Hematopoietic multipotent progenitor cell treated with erythropoietin and hydrocortisone succinate and interleukin-3 and kit ligand, for 15 days (in vitro differentiated cells): ENCODE results near the gene NAPEPLD.
A peak's percentile ranks its signal among the peaks of the same experiment; 100 is the strongest.
"Not testable (repeated sequence)": the region's sequence is repeated elsewhere in the genome, so short reads cannot be mapped to it uniquely, and the experiment has no call there.

Experiments
- DNase-seq: peaks from one replicate; pipeline ENCODE4 v3.0.0-alpha.2; 2015; ENCODE audit warnings: low spot score

NAPEPLD gene

GRCh38 chr7:103148994-103149807 is at the start of gene NAPEPLD:
Gene NAPEPLD, minus strand, starts transcription at chr7:103149099. Its CDS starts 20,323 bp downstream, at chr7:103128776.
- peak; percentile 82 for DNase-seq

DNA sequence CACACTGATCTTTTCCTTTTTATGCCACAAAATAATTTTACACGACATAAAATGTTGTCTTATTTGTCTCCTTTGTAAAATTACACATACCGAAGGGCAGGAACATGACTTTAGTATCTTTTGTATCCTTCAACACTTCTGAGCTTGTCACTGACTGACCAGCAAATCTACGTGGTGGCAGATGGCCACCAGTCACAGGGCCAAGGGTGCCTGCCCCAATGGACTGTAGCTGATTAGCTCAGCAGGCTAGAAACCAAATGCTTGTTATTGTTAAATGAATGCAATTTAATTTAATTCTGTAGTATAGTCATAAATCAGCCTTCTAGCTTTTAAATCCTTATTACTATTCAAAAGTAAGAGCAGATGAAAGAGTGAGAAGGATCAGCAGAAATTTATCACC is 49.2 kb upstream of the NAPEPLD start:
- not testable (repeated sequence) for DNase-seq

DNA sequence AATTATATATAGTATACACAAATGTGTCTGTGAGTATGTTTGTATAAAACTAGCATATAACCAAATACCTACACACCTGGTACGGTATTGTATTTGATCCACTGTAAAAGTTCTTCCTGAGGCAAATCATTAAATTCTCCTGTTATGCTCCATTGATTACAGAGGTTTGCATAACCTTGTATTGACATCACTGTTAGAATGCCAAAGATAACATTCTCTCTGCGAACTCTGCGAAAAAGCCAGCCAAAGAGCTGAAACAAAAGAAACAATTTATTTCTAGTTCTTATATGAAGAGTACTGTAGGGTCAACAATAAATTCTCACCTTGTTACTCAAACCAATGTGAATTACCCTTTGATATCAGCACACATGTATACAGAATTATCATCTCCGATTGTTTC is 46.5 kb upstream of the NAPEPLD start:
- DNase-seq, result not testable (repeated sequence)

DNA sequence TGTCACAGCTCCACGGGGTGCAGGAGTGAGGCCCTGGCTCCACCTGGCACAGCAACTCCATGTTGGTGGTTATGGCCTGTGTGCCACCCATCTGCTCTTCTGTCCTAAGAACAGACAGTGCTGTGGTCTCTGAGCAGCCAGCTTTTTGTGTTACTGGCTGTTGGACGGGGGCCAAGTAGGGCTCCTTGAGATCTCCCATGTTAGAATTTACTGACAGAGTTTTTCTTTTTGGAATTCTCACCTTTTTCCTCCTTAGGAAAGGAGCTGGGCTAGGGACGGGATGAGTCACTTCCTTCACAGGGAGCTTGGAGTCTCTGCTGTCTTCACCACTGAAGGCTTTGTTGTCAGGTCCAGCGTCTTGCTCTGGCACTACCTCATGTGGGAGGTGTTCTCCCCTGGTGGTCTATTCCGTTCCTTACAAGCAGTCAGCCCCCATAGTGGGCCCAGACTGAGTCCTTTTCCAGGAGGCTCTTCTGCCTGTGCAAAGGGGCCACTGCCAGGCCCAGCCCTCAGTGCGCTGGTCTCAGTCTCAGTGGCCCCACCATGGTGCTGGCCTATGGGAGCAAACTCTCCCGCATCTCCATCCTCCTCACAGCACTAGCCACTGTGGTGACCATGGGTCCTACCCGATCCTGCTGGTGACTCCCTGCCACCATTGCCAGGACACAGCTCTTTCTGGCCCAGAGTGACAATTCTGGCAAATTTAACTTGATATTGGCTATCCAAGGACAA is 23.7 kb upstream of the NAPEPLD start:
- not testable (repeated sequence) for DNase-seq

DNA sequence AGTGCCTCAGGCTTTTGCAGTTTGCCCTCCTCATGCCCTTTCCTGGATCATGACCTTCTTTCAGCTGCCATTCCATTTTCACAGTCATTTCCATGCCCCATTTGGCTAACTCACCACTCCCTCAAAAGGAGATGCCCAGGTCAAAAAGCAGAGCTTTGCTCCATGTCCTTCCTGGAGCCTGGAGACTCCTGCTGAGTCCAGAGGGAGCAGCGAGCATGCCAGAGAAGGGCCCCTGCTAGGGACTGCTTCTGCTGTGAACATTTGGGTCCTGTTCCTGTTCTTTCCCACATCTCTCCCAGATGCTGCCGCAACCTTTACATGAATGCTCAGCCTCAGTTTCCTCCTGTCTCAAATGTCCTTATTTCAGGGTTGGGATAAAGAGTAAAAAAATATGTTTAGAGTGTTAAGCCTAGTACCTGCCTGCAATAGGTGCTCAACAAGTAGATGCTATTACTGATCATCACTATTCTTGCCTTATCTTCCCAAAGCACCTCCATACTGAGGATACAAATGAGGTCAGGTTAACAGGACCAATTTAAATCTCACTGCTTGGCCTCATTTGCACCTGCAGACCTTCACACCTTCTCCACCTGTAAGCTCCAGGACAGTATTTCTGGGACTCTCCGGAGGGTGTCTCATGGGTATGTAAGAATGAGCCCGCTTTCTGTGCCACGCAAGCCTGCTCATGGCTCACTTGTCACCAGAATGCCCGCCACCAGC is 23.0 kb upstream of the NAPEPLD start:
- not testable (repeated sequence) for DNase-seq

DNA sequence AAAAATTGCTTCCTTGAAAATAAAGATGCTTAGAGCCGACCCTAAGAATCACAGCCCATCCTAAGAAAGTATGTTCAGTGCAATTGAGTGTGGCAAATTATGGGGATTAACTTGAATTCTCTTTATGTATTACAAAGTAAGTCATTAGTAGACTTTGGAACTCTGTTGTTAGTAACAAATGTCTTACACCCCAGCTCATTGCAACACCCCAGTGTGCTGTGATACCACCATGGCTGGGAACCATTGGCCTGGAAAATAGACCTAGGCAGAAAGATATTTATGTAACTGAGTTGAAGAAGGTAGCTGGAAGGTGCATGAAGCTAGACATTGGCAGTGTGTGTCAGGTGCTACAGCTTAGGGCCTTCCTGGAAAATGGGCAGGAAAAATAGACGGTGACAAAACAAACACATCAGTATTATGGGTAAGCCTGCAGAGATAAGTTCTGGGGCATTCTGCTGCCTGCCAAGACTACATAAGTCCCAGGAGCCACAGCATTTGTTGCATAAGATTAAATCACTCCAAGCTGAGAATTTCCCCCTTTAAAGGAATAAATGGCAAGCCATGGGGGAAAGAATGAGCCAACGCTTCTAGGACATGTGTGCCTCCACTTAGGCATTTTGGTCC is 18.1 kb upstream of the NAPEPLD start:
- not testable (repeated sequence) for DNase-seq

- DNase-seq, result not testable (repeated sequence)
These were observed 14.4 kb upstream of the NAPEPLD start for GRCh38 chr7:103163087-103163825.

- DNase-seq, result not testable (repeated sequence)
These were observed 13.7 kb upstream of the NAPEPLD start for GRCh38 chr7:103162641-103163040.

GRCh38 chr7:103161998-103162616 is 13.2 kb upstream of the NAPEPLD start:
- not testable (repeated sequence) for DNase-seq

DNA sequence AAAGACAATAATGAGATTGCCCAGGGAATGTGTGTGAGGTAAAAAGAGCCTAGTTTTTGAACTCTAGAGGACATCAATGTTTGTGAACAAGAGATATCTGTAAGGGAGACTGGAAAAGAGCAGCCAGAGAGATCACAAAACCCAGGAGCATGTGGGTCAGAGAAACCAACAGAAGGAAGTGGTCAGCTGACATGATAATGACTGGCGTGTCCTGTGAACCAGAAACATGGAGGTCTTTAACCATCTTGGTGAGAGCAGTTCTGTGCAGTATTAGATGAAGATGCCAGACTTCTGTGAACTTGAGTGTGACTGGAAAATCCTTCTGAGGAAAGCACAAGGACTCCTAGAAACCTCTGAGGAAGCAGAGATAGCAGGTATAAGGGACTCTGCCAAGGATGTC is 10.2 kb upstream of the NAPEPLD start:
- DNase-seq, result not testable (repeated sequence)

DNA sequence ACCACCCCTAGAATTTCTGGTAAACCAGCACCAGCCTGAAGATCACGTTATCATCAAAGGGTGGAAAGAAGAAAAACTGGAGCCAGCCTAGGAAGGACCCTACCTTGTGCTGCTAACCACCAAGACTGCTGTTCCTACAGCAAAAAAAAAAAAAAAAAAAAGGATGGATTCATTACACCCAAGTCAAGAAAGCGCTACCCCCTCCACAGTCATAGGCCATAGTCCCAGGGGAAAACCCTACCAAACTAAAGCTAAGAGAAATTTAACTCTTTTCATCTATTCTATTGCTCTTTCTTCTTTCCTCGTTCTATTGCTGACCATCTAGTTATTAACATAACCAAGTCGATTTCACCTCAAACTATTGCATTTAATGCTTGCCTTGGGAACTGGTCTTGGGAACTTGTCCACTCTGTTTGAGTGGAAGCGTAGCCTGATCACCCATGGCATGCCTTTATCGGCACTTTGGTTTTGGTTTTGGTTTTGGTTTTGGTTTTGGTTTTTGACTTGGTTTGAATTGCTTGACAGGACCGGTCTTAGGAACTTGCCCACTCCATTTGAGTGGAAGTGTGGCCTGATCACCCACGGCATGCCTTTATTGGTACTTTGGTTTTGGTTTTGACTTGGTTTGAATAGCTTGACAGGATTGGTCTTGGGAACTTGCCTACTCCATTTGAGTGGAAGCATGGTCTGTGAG is 6.6 kb upstream of the NAPEPLD start:
- DNase-seq, result not testable (repeated sequence)

DNA sequence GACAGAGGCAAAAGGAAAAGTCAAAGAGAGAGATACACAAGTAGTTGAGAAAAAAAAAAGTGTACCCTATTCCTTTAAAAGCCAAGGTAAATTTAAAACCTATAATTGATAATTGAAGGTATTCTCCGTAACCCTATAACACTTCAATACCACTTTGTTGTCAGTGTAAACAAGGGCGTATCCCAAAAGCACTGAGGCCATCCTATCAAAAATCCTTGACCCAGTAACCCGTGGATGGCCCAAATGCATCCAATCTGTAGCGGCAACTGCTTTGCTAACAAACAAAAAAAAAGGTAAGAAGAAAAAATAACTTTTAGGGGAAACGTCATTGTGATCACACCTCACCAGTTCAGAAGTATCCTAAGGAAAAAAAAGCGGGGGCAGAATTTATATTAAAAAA is 5.1 kb upstream of the NAPEPLD start:
- DNase-seq, result no peak

DNA sequence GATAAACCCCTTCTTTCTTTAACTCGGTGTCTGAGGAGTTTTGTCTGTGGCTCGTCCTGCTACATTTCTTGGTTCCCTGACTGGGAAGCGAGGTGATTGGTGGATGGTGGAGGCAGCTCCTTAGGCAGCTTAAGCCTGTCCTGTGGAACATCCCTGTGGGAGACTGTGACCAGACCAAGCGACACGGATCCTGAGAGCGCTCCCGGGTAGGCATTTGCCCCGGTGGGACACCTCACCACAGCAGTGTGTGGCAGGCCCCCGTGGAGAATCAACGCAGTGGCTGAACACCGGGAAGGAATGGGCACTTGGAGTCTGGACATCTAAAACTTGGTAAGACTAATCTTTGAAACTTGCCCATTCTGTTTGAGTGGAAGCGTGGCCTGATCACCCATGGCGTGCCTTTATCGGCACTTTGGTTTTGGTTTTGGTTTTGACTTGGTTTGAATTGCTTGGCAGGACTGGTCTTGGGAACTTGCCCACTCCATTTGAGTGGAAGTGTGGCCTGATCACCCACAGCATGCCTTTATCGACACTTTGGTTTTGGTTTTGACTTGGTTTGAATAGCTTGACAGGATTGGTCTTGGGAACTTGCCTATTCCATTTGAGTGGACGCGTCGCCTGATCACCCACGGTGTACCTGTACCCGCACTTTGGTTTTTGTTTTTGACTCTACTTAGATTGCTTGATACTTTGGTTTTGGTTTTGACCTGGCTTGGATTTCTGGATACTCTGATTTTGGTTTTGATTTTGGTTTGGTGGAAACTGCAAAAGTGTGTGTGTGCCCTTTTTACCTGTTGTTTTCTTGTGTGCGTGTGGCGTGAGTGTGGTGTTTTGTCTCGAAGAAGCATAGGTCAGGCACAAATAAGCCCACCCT is 4.1 kb upstream of the NAPEPLD start:
- DNase-seq, result not testable (repeated sequence)

DNA sequence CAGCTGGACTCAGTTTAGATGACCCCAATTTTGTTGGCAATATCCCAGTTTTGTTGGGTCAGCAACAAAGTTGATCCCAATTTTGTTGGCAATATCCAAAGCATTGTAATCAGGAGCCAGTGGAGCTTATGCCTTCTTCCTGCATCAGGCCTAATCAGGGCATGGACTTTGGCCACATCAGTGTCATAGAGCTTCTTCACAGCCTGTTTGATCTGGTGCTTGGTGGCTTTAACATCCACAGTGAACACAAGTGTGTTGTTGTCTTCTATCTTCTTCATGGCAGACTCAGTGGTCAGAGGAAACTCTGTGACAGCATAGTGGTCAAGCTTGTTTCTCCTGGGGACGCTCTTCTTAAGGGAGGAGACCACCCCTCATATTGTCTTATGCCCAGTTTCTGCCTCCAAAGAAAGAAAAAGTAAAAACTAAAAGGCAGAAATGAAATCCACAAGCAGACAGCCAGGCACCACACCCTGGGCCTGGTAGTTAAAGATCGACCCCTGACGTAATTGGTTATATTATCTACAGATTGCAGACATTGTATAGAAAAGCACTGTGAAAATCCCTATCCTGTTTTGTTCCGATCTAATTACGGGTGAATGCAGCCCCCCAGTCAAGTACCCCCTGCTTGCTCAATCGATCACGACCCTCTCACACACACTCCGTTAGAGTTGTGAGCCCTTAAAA is 3.2 kb upstream of the NAPEPLD start:
- peak; percentile 66 for DNase-seq

- peak; percentile 86 for DNase-seq
These were observed 1.3 kb upstream of the NAPEPLD start for GRCh38 chr7:103150192-103150591.

DNA sequence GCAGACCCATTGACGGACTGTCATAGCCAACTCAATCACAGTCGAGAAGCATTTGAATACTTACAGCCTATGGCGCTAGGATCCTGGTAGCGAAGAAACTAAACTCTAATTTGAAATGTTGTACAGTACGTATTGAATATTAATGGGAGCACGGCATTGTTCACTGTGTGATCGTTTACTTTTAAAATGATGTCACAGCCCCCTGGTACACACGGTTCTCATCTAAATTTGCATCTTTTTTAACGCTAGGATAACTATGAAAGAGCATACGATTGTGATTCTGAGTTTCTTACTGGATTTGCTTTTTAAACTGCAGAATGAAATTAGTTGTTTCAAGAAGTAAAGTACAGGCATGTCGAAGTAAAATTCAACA is 895 bp upstream of the NAPEPLD start:
- peak; percentile 51 for DNase-seq

DNA sequence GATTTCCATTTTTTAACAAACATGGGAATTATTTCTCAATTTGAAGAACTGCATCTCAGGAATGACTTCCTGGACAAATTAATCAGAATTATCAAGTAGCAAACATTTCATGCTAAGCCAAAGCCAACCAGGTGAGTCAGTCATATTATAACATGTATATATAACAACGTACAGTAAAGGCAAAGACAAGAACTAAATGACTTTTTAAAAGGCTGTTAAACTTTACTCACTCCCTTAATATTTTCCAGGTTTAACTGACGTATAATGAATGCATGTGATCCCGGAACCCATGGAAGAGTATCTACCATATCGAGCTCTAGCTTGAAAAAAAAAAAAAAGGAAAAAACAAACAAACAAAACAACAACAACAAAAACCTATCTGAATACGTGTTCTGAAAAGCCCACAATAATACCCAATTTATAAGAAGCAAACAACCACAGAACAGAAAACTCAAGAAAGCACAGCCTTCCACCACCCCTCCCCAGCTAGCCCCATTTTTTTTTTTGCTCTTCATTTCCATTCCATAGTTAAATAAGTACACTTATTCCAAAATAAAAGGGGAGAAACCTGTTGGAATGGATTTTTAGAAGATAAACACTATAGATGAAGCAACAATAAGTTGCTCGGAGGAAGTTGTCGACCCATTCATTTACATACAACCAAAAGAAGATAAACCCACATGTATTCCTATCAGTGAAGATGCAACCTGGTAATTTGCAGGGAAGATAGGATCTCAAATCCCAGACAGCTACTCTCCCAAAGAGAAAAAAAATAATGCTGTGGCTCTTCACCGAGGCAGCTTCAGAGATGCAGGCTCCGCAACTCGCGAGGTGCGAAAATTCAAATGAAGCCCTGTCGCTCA is 537 bp downstream of the NAPEPLD start:
- DNase-seq, result peak; percentile 30

GRCh38 chr7:103144754-103145153 is 4.1 kb downstream of the NAPEPLD start:
- DNase-seq, result not testable (repeated sequence)
